ENCODE measurements around the gene URI1.

GRCh38 chr19:29904017-29904416 lies 38.0 kb upstream of the URI1 start:
- TF ChIP-seq CTCF (IDR thresholded peaks at IDR 0.05) (no peak), POLR2A (IDR thresholded peaks at IDR 0.05) (no peak)
